ENCODE data around the gene PIMREG.
A peak's percentile ranks its signal among the peaks of the same experiment; 100 is the strongest.

Gene PIMREG, protein sequence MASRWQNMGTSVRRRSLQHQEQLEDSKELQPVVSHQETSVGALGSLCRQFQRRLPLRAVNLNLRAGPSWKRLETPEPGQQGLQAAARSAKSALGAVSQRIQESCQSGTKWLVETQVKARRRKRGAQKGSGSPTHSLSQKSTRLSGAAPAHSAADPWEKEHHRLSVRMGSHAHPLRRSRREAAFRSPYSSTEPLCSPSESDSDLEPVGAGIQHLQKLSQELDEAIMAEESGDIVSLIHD

DNA sequence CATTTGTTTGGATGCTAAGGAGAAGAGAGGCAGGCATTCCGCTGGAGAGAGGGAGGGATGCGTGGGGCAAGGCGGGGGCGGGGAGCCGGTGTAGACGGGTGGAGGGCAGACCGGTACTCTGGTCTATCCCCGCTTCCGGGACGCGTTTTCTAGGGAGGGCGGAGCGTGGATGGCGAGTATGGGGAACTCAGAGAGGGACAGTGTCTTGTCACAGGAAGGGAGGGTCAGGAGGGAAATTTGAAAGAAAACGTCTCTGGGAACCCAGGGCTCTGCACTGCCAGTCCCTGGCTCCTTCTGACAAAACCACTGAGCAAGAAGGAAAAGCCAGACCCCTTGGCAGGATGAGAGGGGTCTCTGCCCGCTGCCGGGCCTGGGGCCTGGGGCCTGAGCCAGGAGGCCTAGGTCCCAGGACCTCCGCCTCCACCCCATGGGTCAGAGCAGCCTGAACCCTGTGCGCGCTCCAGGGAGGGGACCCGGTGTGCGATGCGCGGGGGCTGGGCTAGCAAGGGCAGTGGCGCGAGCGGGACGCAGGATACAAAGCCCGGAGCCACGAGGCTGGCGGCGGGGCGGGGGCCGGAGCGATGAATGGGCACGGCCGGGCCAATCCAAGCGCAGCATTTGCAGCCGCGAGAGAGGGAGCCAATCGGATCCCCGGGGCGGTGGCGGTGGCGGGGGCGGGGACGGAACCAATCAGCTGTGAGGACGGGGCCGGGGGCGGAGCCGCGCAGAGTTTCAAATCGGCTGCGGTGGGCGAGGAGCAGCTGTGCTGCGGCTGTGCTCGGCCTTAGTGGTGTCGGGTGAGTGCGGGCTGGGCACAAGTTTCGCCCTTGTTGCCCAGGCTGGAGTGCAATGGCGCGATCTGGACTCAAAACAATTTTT lies at the start of gene PIMREG:
Gene PIMREG (plus strand): TSS at position 764 of the 879 bp plus-strand sequence. CDS start 656 bp downstream, outside the sequence.
- peak; percentile 90 to 95 (median 91) for DNase-seq

DNA sequence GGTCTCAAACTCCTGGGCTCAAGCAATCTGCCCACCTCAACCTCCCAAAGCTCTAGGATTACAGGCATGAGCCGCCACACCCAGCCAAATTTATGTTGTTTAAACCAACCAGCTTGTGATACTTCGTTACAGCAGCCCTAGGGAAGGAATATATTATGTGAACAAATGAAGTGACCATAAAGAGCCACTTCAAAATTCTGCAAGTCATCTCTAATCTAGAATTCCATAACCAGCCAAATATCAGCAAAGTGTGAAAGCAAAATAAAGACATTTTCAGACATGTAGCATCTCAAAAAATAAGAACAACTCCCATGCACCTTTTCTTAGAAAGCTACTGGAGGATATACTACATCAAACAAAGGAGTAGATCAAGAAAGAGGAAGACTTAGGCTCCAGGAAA lies 45.3 kb upstream of the PIMREG start:
- DNase-seq = no peak

DNA sequence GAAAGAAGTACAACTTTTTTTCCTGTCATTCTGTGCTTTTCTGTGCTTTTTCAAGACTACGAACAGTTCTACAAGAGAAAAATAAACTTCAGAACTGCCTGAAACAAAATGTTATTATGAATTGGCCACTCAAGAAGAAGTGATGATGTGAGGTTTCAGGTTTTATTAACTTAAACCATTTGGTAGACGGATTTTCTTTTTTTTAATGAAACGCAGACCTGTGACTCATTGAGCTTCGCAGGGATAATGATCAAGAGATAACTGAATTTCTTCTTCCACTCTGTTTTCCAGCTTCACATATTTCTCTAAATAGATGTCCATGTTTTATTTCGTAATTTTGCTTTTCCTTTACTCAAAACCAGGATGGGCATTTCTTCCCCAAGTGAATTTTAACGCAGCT lies 42.0 kb upstream of the PIMREG start:
- no peak for DNase-seq

DNA sequence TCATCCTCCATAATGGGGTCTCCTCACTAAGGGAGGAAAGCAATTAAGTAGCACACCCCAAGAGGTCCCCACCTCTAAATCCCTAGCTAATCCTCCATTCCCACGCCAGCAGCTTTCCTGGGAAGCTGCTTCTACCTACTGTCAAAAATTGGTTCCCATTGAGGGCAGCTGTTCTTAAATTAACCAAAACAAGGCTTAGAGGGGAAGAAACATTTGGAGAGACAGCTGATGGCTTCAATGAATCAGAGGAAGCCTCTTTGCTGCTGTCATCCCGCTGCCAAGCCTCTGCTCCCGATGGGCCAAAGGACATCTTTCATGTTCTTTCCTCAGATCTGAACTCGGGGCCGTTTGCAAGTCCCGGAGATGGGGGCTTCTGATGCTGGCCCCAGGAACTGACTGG lies 36.0 kb upstream of the PIMREG start:
- DNase-seq = no peak

DNA sequence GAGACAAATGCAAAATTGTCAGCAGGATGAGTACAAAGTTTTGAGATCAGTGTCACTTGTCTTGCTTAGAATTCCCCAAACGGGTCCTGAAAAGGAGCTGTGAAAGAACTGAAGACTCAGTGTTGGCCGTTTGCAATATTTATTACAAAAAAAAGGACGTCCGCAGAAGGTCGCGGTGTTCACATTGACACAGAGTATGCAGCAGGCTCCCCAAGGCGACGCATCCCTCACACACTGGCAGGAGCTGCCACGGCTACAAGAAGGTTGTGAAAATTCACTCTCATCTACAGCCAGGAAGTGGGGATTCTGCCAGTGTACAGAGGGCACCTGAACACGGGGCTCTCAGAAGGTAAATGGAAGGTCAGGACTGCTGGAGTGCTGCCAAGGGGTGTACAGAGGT lies 35.5 kb upstream of the PIMREG start:
- DNase-seq = no peak

DNA sequence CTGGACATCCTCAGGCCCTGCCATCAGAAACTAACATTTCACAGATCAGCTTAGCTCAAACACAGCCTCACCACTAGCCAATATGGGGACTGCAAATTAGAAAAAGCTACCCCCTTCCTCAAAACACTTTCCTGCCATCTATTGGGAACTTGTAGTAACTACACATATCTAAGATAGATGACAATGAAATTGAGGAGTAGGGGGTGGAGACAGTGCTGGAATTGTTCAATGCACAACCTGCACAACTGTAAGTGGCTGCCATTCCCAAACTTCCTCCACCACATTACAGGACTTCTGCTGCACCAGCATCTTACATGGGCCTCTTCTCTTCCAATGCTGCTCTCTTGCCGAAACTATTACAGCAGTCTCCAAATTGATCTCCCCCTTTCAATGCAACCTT lies 31.2 kb upstream of the PIMREG start:
- peak; percentile 30 to 64 (median 42) for DNase-seq

DNA sequence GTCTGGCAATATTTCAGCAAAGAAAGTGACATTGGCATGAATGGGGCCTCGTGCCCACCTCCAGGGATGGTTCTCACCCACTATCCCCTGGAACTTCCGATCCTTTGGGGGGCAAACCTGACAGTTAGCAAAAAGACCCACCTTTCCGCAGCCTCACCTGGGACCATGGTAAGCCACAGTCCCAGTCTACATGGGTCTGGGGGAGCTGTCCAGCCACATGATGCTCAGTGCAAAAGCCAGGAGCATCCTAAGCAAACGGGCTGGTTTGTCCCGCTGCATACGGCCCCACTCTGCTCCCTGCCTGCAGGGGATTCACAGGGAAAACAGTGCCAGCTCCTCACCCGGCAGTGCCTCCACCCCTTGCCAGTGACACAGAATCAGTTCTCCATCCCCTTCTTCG lies 28.6 kb upstream of the PIMREG start:
- no peak for DNase-seq

DNA sequence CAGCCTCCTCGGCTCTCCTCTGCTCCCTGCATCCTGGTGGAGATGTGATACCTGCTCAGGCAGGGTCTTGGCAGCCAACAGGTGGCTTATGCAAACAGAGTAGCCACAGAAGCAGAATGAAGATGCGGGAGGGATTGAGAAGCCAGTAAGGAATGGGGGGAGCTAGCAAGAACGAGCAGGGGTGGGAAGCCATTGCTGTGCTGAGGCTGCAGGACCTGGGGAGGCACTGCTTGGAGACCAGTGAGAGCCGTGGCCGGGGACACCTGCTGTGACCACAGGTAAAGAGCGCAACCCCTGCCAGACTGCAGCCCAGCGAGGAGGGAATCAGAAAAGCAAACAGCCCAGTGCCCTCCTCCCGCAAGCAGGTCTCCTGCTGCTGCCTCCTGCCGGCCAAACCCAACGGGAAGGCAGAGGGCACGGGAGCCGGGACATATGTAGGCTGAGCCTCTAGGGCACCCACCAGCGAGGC lies 24.0 kb upstream of the PIMREG start:
- peak; percentile 30 to 78 (median 65) for DNase-seq

DNA sequence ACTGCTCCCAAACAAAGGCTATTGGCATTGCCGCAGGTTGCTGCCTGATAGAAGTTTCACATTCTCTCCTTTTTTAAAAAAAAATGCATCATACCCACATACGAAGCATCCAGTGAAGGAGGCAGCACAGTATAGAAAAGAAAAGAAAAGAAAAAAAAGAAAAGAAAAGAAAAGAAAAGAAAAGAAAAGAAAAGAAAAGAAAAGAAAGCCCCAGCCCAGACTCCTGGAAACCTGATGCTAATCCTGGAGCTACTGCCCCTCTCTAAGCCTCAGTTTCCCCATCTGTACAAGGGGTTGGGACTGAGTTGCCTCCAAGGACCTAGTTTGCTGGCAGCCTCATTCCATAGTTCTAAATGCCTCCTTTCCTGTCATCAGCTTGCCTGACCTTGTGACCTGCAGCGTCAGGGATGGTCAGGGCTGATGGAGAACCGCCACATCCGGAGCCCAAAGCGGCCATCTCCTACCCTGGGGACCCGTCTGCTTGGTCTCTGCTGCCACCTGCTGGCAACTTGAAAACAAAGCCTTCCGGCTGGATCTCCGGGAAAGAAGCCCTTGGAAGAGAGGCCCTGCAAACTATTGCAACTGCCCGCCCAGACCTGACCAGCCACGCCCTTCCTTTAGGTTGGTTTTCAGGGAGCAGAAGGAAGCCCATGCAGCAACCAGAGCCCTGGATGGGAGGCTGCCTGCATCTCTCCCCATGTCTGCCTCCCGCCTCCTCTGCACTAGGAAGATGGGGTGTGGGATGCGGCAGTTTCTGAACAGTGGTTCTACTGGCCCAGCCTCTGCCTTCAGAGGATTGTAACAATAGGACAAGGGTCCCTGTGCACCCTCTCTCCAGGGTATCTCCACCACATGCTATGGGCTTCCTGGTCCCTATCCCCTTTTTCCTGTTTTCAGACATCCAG lies 22.3 kb upstream of the PIMREG start:
- peak; percentile 56 to 85 (median 68) for DNase-seq

DNA sequence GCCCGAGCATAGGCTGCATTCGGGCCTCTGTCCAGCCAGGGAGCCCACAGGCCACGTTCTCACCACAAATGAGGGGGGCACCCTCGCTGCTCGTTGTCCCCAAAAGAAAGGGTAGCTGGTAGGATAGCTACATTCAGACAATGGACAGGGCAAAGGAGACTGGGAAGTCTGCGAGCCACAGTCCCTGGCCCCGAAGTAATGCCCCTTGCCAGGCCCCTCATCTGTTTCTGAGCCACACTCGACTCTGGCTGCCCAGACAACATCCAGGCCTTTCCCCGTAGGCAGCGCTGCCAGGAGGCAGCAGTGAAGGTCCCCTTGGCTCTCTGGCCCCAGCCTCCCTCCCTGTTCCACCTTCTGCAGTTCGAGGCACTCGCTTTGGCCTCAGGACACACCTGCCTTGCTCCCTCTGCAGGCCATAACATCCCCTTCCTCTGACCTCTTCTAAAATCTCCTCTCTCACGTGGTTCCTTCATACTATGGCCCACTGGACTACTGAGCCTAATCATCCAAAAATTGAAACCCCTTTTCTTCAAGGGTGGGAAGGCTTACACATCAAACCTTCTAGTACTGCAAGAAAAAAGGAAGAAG lies 21.5 kb upstream of the PIMREG start:
- DNase-seq = no peak

DNA sequence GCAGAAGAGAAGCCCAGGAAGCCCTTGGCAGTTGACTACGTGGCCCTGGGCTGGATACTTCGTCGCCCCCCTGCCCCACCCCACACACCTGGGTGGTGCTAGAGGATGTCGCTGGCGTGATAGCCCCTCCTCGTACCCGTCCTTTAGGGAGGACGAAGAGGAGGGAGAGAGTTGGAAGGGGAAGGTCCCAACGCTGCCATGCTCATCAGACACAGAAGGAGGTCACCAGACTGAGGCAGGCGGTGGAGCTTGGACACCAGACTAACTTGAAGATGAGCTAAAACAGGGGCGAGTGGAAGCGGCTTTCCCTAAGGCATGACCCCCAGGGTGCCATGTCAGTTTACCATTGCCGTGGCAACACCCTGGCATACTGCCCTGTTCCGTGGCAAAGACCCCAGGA lies 20.3 kb upstream of the PIMREG start:
- no peak for DNase-seq

DNA sequence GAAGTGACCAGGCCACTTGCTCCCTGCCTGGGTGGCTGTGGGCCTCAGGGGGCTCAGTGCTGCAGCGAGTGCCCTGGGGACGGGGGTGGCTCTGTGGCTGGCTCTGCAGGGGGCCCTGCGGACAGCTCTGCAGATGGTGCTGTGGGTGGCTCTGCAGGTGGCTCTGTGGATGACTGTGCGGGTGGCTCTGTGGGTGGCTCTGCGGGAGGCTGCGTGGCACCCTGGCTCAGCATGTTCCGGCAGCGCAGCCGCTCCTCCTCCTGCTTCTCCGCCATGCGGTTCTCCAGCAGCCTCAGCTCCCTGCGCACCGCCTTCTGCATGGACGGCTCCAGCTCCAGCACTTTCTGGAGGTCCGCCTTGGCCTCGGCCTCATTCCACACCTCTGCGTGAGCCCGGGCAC lies 18.8 kb upstream of the PIMREG start:
- no peak for DNase-seq

DNA sequence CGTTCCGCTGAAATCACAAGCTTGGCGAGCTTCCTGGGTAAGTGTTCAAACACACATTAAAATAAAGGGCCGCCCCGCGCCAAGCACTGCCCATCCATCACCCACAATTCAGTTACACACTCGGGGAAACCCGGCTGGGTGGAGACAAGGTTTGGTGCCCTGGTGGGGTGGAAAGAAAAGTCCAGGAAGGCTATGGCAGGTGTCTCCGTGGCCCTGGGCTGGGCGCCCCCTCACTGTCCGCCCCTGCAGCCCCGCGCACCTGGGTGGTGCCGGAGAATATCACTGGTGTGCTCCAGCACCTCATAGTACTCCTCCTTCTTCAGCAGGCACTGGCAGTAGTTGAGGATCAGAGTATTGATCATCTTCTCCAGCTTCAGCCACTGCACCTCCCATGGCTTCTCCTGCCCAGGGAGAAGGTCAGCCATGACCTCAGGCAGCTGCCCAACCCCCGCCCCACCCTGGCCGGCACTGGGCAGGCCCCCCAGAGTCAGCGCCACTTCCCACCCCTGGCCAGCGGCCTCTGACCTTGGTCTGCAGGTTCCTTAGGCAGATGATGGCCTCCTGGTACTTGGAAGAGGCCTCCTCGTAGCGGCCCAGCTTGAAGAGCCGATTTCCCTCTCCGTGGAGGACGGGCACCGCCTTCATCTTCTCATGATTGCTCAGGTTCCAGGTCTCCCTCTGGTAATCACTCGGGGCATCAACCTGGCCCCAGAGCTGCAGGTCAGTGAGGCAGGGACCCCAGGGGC lies 17.7 kb upstream of the PIMREG start:
- DNase-seq = no peak

DNA sequence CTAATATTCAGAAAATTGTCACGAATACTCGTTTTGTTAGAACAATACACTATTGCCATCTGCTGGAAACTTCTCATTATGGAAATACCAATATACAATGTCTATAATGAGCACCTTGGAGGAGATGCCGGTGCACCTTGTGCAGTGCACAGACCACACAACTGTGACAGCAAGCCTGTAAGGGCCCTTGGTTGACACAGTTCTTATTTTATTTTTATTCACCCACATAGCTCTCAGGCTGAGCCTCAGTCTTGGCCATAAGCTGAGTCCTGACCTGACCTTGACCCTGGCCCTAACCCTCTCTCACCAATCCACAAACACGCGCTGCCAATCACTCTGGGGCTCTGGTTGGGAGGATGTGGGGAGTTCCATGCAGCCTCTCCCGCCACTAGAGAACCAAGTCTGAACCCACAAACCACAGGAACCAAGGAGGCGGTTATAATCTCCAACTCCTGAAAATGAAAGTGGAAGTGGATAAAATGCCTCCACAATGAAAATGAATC lies 16.9 kb upstream of the PIMREG start:
- DNase-seq = no peak

DNA sequence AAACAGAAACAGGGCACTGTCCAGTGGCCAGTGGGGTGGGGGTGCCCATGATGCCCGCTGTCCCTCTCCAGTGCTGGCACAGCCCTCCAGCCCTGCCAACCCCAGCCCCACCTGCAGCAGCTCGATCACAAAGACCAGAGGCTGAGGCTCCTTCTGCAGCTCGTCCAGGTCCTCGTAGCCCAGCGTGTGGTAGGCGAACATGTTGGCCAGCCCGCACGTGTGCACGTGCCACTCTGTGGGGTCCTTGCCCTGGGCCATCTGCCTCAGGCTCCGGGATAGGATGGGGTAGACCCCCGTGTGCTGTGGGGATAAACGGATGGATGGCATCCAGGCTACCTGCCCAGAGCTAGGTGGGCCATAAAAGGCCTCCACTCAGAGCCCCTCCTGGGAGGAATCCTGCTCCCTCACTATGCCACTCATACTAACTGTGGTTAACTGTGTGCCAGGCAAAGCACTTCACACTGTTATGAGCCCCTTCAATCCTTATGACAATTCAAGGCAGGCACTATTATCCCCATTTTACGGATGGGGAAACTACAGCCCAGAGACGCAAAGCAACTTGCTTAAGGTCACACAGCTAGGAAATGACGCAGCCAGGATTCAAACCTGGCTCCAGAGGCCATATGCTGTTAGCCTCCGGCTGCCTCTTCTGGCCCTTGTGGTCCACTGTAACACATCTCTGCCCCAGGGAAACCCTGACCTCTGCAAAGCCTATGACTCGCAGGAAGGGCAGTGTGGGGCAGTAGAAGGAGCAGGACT lies 15.9 kb upstream of the PIMREG start:
- DNase-seq = no peak

DNA sequence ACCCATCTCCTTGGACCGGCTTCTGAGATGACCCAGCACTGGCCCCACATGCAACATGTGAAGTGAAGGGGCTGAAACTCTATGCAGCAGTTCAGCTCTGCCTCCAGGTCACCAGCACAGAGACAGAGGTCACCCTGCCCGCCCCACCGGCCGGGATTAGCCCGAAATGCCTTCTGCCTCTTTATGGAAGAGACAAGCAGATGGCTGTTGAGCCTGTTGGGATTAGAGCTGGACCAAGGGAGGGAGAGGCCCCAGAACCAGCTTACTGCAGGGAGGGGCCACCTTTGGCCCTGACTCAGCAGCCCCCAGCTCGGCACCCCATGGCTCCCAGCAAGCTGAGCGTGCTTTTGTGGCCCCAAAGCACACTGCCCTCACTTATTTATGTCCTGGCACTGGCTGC lies 15.0 kb upstream of the PIMREG start:
- no peak for DNase-seq

DNA sequence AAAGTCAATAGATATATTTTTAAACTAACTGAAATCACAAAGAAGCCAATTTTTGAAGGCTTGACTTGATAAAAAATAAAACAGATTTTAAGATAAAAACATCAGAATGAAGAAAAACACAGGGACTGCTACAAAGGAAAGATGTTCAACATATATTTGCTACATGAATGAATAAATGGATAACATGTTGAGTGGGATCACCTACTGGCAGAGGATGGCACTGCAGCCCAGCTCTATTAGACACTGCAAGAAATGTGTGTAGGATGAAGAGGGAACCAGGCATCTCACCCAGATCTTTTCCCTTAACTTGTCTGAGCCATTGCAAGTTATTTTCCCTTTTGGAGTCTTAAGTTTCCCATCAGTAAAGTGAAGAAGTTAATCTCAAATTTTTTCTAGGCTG lies 13.5 kb upstream of the PIMREG start:
- DNase-seq = no peak

DNA sequence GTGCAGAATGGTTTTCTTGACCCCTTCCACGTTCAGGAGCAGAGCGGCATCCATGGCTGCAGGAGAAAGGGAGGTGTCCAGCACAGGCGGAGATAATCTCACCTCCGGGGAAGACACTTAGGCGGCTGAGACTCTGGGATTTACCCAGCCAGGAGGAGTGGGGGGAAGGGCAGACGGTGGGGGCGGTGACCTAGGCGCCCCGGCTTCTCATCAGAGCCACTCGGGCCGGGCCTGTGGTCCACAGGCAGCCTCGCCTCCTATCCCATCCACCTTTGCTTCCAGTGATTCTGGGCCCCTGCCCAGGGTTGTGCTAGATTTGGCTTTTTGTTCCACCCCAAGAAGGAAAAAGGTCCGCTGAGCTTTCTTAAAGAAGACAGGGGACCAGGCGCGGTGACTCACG lies 9.2 kb upstream of the PIMREG start, which contains the start of gene AIPL1:
Gene AIPL1 (minus strand): TSS at position 71 of the 400 bp plus-strand sequence. CDS start 17 bp downstream, at position 54.
- DNase-seq = no peak

DNA sequence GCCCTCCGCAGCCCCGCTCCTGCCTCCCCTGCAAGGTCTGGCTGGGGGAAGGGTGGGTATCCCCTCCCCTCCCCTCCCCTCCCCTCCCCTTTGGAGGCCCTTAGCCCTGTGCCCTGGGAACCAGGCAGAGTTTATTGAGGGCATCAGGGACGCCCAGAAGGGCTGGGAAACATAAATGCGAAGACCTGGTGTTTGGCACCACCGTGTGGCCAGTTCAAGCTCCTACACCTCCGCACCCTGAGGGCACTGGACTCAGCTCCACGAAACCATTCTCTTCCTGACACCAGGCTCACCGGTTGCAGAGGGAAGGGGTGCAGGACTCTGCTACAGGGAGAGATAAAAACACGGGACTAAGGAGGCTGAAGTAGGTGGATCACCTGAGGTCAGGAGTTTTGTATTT lies 8.3 kb upstream of the PIMREG start:
- peak; percentile 44 to 72 (median 47) for DNase-seq

DNA sequence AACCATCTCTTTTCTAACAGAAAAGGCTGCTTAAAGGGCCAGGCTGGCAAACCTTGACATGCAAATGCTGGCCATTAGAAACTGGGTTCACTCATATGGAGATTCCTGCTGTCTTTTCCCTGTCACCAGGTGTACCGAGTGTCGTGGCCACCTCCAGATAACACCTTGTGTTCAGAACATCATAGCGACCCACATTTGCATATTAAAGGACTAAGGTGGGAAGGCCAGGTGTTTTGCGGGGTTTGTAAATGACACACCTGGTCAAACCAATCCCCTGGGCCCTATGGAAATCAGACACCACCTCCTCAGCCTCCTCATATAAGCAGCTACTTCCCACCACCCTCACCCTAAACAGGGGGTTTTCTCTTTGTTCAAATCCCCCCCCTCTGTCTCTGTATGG lies 6.8 kb upstream of the PIMREG start:
- DNase-seq = peak in 2 of 3 experiments; percentile 22 to 56

DNA sequence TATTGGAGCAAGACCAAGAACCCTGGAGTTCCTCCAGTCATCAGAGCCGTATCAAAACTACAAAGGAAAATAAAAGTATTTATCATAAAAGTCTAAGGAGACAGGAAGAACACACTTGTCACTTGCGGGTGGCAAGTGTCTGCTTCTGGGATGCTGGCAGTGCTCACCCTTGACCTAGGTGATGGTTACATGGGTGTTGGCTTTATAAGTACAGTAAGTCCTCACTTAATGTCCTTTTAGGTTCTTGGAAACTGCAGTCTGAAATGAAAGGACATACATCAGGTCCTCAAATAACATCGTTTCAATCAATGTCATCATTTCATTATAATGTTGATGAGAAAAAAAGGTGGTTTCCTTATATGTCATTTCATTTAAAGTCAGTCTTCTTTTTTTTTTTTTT lies 6.3 kb upstream of the PIMREG start:
- DNase-seq = peak in 1 of 3 experiments; percentile 18

All from NCI-H1417 (cell line).